CD14-positive monocyte (primary cell): ENCODE data around the gene NDUFB8. TPM values are rescaled to one million over a fixed set of nuclear protein-coding genes. Genes with fewer than 3 reads are reported as not detected.

Experiments
- DNase-seq, 3 donors: peaks; one replicate each; pipeline ENCODE4 v3.0.0-alpha.2; 2011 to 2022
- H2AFZ ChIP-seq: 2 replicates; pipeline ENCODE4 v1.6.0; 2012; ENCODE audit warnings: mild to moderate bottlenecking, low read depth, low read length, inconsistent platforms; ENCODE audit not compliant: insufficient read depth, poor library complexity, severe bottlenecking
- H3K27ac ChIP-seq, 2 donors: 1 replicate in 1 of 2; 2 replicates in 1 of 2; pipeline ENCODE4 v1.5.1; 2012 to 2013; ENCODE audit warnings: low read length in 2 of 2, control low read depth in 1 of 2, inconsistent platforms in 1 of 2, low read depth in 1 of 2, mild to moderate bottlenecking in 1 of 2
- H3K27me3 ChIP-seq, 2 donors: one replicate each; pipeline versions ENCODE4 v1.6.0 to v1.6.1; 2011 to 2013; ENCODE audit warnings: low read length in 2 of 2; ENCODE audit not compliant: control insufficient read depth in 2 of 2, insufficient read depth in 2 of 2
- H3K36me3 ChIP-seq, 2 donors: replicated peaks in 1 of 2; 1 replicate in 1 of 2; 2 replicates in 1 of 2; pipeline versions ENCODE4 v1.5.1 to v1.6.1; 2012 to 2013; ENCODE audit warnings: low read length in 2 of 2, control low read depth in 1 of 2, inconsistent platforms in 1 of 2, mild to moderate bottlenecking in 1 of 2; ENCODE audit not compliant: insufficient read depth in 2 of 2, control insufficient read depth in 1 of 2
- H3K4me1 ChIP-seq, 2 donors: 1 replicate in 1 of 2; 2 replicates in 1 of 2; pipeline versions ENCODE4 v1.5.1 to v1.6.1; 2012 to 2013; ENCODE audit warnings: low read length in 2 of 2, control low read depth in 1 of 2, inconsistent platforms in 1 of 2, mild to moderate bottlenecking in 1 of 2, moderate library complexity in 1 of 2; ENCODE audit not compliant: insufficient read depth in 2 of 2, control insufficient read depth in 1 of 2
- H3K4me2 ChIP-seq: replicated peaks from 2 replicates; pipeline ENCODE3; 2012; ENCODE audit warnings: low read length, moderate library complexity, mild to moderate bottlenecking; ENCODE audit not compliant: poor library complexity, severe bottlenecking; ENCODE audit errors: extremely low read depth
- H3K4me3 ChIP-seq, 3 experiments: fragments of 200-600 bp in 1 of 3; sonication (generic) in 1 of 3; replicated peaks in 1 of 3; 1 replicate in 2 of 3; 2 replicates in 1 of 3; pipeline ENCODE4 v1.5.1; 2011 to 2013; ENCODE audit warnings: low read length in 3 of 3, mild to moderate bottlenecking in 3 of 3, control low read depth in 2 of 3, low read depth in 2 of 3, inconsistent platforms in 1 of 3, moderate library complexity in 1 of 3
- H3K79me2 ChIP-seq: 2 replicates; pipeline ENCODE4 v1.6.0; 2012; ENCODE audit warnings: mild to moderate bottlenecking, control low read depth, inconsistent platforms, low read length, moderate library complexity; ENCODE audit not compliant: insufficient read depth
- H3K9ac ChIP-seq: 2 replicates; pipeline ENCODE4 v1.6.0; 2017; ENCODE audit warnings: low read length, mild to moderate bottlenecking; ENCODE audit not compliant: insufficient read depth, poor library complexity, severe bottlenecking
- H3K9me3 ChIP-seq, 2 donors: replicated peaks in 1 of 2; 1 replicate in 1 of 2; 2 replicates in 1 of 2; pipeline versions ENCODE4 v1.5.1 to v1.6.1; 2012 to 2013; ENCODE audit warnings: low read length in 2 of 2, control low read depth in 1 of 2; ENCODE audit not compliant: control insufficient read depth in 1 of 2, insufficient read depth in 1 of 2
- H4K20me1 ChIP-seq: 2 replicates; pipeline ENCODE4 v1.6.0; 2012; ENCODE audit warnings: mild to moderate bottlenecking, low read length, control low read depth, moderate library complexity; ENCODE audit not compliant: insufficient read depth
- H3K27ac Mint-ChIP-seq, 7 donors: one replicate each; pipeline ENCODE4 v1.8.0; 2020; ENCODE audit warnings: mild to moderate bottlenecking in 7 of 7, mixed read lengths in 7 of 7, moderate library complexity in 6 of 7, inconsistent platforms in 2 of 7
- H3K27me3 Mint-ChIP-seq, 3 donors: one replicate each; pipeline ENCODE4 v1.8.0; 2021 to 2022; ENCODE audit warnings: low read depth in 3 of 3, mild to moderate bottlenecking in 3 of 3, mixed read lengths in 3 of 3, moderate library complexity in 3 of 3, inconsistent platforms in 1 of 3
- H3K36me3 Mint-ChIP-seq, 2 donors: one replicate each; pipeline ENCODE4 v1.8.0; 2020; ENCODE audit warnings: mixed read lengths in 2 of 2, inconsistent platforms in 1 of 2, mild to moderate bottlenecking in 1 of 2
- H3K4me1 Mint-ChIP-seq: one replicate; pipeline ENCODE4 v1.8.0; 2020; ENCODE audit warnings: mild to moderate bottlenecking, mixed read lengths
- H3K4me3 Mint-ChIP-seq, 2 donors: one replicate each; pipeline ENCODE4 v1.8.0; 2020; ENCODE audit warnings: mild to moderate bottlenecking in 2 of 2, mixed read lengths in 2 of 2, moderate library complexity in 1 of 2
- H3K9me3 Mint-ChIP-seq, 7 donors: one replicate each; pipeline ENCODE4 v1.8.0; 2020 to 2022; ENCODE audit warnings: mixed read lengths in 7 of 7, mild to moderate bottlenecking in 6 of 7, moderate library complexity in 6 of 7, inconsistent platforms in 2 of 7
- WGBS: methylation state at CpG from one replicate; pipeline ENCODE4 v1.1.5; 2013; ENCODE audit warnings: missing lambda C conversion rate; ENCODE audit not compliant: insufficient coverage; 5-methylcytosine and 5-hydroxymethylcytosine counted together
- intact Hi-C, 2 donors: fragments of 100-400 bp; cut with micrococcal nuclease; formaldehyde crosslinking; loops; one replicate each; pipeline versions ENCODE4 v1.15.0 to v1.15.1; 2023
- polyA plus RNA-seq, 3 donors: library from polyadenylated mRNA; depleted of rRNA in 1 of 3; unstranded in 2 of 3; stranded (reverse) in 1 of 3; fragments of 300-500 nt in 2 of 3; fragments of >200 nt in 1 of 3; fragmentation: Illumina TruSeq in 2 of 3; gene quantifications; 1 replicate in 2 of 3; 2 replicates in 1 of 3; pipeline ENCODE4 v1.2.3, GENCODE V29; 2012 to 2021
- TF ChIP-seq, protein P1 (sequence below): fragments of 200-600 bp; IDR thresholded peaks from one replicate; pipeline ENCODE4 v1.8.0; 2022; ENCODE audit warnings: antibody characterized with exemption, mild to moderate bottlenecking

Gene NDUFB8
- polyA plus RNA-seq, 3 donors, result 124 to 419 (median 381) TPM

GRCh38 chr10:100569687-100570481, 40.2 kb upstream of the NDUFB8 start:
- no peaks in the 10 kb centered on the region for H3K4me1 ChIP-seq
- Mint-ChIP-seq H3K9me3 (peaks cover 0 to 2% (median 0%) of the 10 kb centered on the region in 7 donors), H3K27ac (no peak overlapping the region), H3K27me3 (peaks cover 25 to 40% (median 37%) of the 10 kb centered on the region in 3 donors), H3K4me3 (no peak overlapping the region), H3K36me3 (no peaks in the 10 kb centered on the region), H3K4me1 (no peaks in the 10 kb centered on the region)
- H3K9ac ChIP-seq, result no peak overlapping the region
- WGBS, result 30% methylated on average over 18 of the region's 28 CpGs
- H3K9me3 ChIP-seq, result peaks cover 0 to 14% of the 10 kb centered on the region in 2 donors
- H3K79me2 ChIP-seq, result no peaks in the 10 kb centered on the region
- TF ChIP-seq, protein P1, sequence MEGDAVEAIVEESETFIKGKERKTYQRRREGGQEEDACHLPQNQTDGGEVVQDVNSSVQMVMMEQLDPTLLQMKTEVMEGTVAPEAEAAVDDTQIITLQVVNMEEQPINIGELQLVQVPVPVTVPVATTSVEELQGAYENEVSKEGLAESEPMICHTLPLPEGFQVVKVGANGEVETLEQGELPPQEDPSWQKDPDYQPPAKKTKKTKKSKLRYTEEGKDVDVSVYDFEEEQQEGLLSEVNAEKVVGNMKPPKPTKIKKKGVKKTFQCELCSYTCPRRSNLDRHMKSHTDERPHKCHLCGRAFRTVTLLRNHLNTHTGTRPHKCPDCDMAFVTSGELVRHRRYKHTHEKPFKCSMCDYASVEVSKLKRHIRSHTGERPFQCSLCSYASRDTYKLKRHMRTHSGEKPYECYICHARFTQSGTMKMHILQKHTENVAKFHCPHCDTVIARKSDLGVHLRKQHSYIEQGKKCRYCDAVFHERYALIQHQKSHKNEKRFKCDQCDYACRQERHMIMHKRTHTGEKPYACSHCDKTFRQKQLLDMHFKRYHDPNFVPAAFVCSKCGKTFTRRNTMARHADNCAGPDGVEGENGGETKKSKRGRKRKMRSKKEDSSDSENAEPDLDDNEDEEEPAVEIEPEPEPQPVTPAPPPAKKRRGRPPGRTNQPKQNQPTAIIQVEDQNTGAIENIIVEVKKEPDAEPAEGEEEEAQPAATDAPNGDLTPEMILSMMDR, result no peak
- no peak overlapping the region for H2AFZ ChIP-seq
- no peaks in the 10 kb centered on the region for H4K20me1 ChIP-seq
- H3K36me3 ChIP-seq, result no peaks in the 10 kb centered on the region
- H3K4me2 ChIP-seq, result no peak overlapping the region
- no peak overlapping the region for H3K27ac ChIP-seq
- no peak overlapping the region for H3K4me3 ChIP-seq
- no peak for DNase-seq
- H3K27me3 ChIP-seq, result peaks cover 24 to 54% of the 10 kb centered on the region in 2 donors
- intact Hi-C loops, result loop anchor here in 1 of 2 donors (10.0 kb wide), 1 partner anchor 165 kb away; no protein-coding TSS in a partner anchor

DNA sequence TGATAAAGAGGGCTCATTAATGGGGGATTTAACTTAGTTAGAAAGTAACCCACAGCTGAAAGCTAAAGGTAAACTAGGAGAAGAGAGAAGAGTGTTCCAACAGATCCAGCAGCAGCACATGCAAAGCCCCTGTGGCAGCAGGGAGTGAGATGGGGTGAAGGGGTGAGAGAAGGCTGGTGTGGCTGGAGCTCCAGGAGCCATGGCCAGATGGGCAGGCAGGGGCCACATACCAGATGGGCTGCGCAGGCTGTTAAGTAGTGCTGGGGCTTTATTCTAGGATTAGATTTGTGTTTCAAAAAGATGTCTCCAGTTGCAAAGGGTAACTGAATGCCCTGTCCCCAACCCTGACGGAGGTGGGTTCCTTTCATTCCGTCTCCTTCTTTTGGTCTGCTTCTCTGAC, 39.2 kb upstream of the NDUFB8 start:
- H4K20me1 ChIP-seq, result no peaks in the 10 kb centered on the region
- no peaks in the 10 kb centered on the region for H3K4me1 Mint-ChIP-seq
- no peaks in the 10 kb centered on the region for H3K36me3 ChIP-seq
- no peak overlapping the region for H3K4me3 ChIP-seq
- no peaks in the 10 kb centered on the region for H3K36me3 Mint-ChIP-seq
- H3K27ac Mint-ChIP-seq, result no peak overlapping the region
- no peak overlapping the region for H3K4me2 ChIP-seq
- no peak overlapping the region for H3K27ac ChIP-seq
- no peak overlapping the region for H3K9ac ChIP-seq
- peaks cover 0 to 14% of the 10 kb centered on the region in 2 donors for H3K9me3 ChIP-seq
- DNase-seq, result no peak
- peaks cover 24 to 58% of the 10 kb centered on the region in 2 donors for H3K27me3 ChIP-seq
- no peak overlapping the region for H2AFZ ChIP-seq
- WGBS, result 93% methylated on average over 2 of the region's 3 CpGs
- H3K4me3 Mint-ChIP-seq, result no peak overlapping the region
- intact Hi-C loops, result loop anchor here in 1 of 2 donors (10.0 kb wide), 1 partner anchor 166 kb away; no protein-coding TSS in a partner anchor
- peaks cover 27 to 42% (median 42%) of the 10 kb centered on the region in 3 donors for H3K27me3 Mint-ChIP-seq
- H3K79me2 ChIP-seq, result no peaks in the 10 kb centered on the region
- peaks cover 0 to 2% (median 0%) of the 10 kb centered on the region in 7 donors for H3K9me3 Mint-ChIP-seq
- H3K4me1 ChIP-seq, result no peaks in the 10 kb centered on the region
- TF ChIP-seq, protein P1, result no peak
